Astrocyte (in vitro differentiated cells and primary cell): ENCODE results near the gene NDUFS8. TPM values are rescaled to one million over a fixed set of nuclear protein-coding genes. Genes with fewer than 3 reads are reported as not detected.

ENCODE experiments used
- DNase-seq: peaks from one replicate; pipeline ENCODE4 v3.0.0-alpha.2; 2010; ENCODE audit warnings: low read depth
- FAIRE-seq: peaks from 2 replicates; lab custom pipeline; 2011; peaks lifted over from hg19 to GRCh38; lab: Jason Lieb, UNC
- H2AFZ ChIP-seq: 2 replicates; pipeline ENCODE4 v1.6.0; 2012; ENCODE audit warnings: low read depth, low read length, inconsistent platforms
- H3K27ac ChIP-seq: 2 replicates; pipeline ENCODE4 v1.5.1; 2011; ENCODE audit warnings: low read depth, low read length, inconsistent platforms
- H3K27me3 ChIP-seq: 2 replicates; pipeline ENCODE4 v1.6.0; 2011; ENCODE audit warnings: low read length, inconsistent platforms; ENCODE audit not compliant: insufficient read depth
- H3K36me3 ChIP-seq: 2 replicates; pipeline ENCODE4 v1.5.1; 2011; ENCODE audit warnings: low read length, inconsistent platforms; ENCODE audit not compliant: insufficient read depth
- H3K4me1 ChIP-seq: 2 replicates; pipeline ENCODE4 v1.5.1; 2011; ENCODE audit warnings: low read length, inconsistent platforms; ENCODE audit not compliant: insufficient read depth
- H3K4me2 ChIP-seq: 2 replicates; pipeline ENCODE4 v1.6.0; 2012; ENCODE audit warnings: low read length, inconsistent platforms
- H3K4me3 ChIP-seq: 2 replicates; pipeline ENCODE4 v1.5.1; 2011; ENCODE audit warnings: low read depth, mild to moderate bottlenecking, low read length, inconsistent platforms; ENCODE audit not compliant: insufficient read depth
- H3K79me2 ChIP-seq: 2 replicates; pipeline ENCODE4 v1.6.0; 2012; ENCODE audit warnings: mild to moderate bottlenecking, low read length, inconsistent platforms; ENCODE audit not compliant: insufficient read depth
- H3K9ac ChIP-seq: 2 replicates; pipeline ENCODE4 v1.6.0; 2012; ENCODE audit warnings: mild to moderate bottlenecking, low read length, inconsistent platforms
- H3K9me3 ChIP-seq: 2 replicates; pipeline ENCODE4 v1.5.1; 2012; ENCODE audit warnings: low read depth, mild to moderate bottlenecking, low read length, inconsistent platforms; ENCODE audit not compliant: insufficient read depth
- H4K20me1 ChIP-seq: 2 replicates; pipeline ENCODE4 v1.6.0; 2012; ENCODE audit warnings: low read length, inconsistent platforms; ENCODE audit not compliant: insufficient read depth
- H3K27ac Mint-ChIP-seq: one replicate; pipeline ENCODE4 v1.8.0; 2021; ENCODE audit warnings: mild to moderate bottlenecking, mixed read lengths; ENCODE audit not compliant: unreplicated experiment
- H3K27me3 Mint-ChIP-seq: one replicate; pipeline ENCODE4 v1.8.0; 2021; ENCODE audit warnings: low read depth, mixed read lengths; ENCODE audit not compliant: unreplicated experiment
- H3K36me3 Mint-ChIP-seq: one replicate; pipeline ENCODE4 v1.8.0; 2021; ENCODE audit warnings: low read depth, mixed read lengths; ENCODE audit not compliant: unreplicated experiment
- H3K4me1 Mint-ChIP-seq: one replicate; pipeline ENCODE4 v1.8.0; 2021; ENCODE audit warnings: low read depth, mixed read lengths; ENCODE audit not compliant: unreplicated experiment
- H3K4me3 Mint-ChIP-seq: one replicate; pipeline ENCODE4 v1.8.0; 2021; ENCODE audit warnings: mild to moderate bottlenecking, moderate library complexity, mixed read lengths; ENCODE audit not compliant: unreplicated experiment
- H3K9me3 Mint-ChIP-seq: one replicate; pipeline ENCODE4 v1.8.0; 2021; ENCODE audit warnings: mild to moderate bottlenecking, mixed read lengths; ENCODE audit not compliant: unreplicated experiment
- CTCF ChIP-seq: IDR thresholded peaks from 2 replicates; pipeline ENCODE4 v1.5.1; 2011; ENCODE audit warnings: low read depth, mild to moderate bottlenecking, inconsistent platforms, low read length, moderate library complexity; ENCODE audit not compliant: insufficient read depth
- EZH2 ChIP-seq: IDR thresholded peaks from 2 replicates; pipeline ENCODE4 v1.6.1; 2012; ENCODE audit warnings: mild to moderate bottlenecking, low read length, inconsistent platforms; ENCODE audit not compliant: insufficient read depth
- total RNA-seq: library from RNA; stranded (reverse); gene quantifications from 2 replicates; pipeline ENCODE4 v1.2.1, GENCODE V29; 2021

NDUFS8 gene
- total RNA-seq, 1 donor from 2014 or later = 159 TPM

GRCh38 chr11:68014947-68015447, 15.5 kb upstream of the NDUFS8 start:
- peaks cover 4% of the 10 kb centered on the region for H3K27me3 Mint-ChIP-seq
- H3K4me1 Mint-ChIP-seq = peaks cover 15% of the 10 kb centered on the region
- no peak for TF ChIP-seq CTCF
- TF ChIP-seq EZH2 = no peak
- Histone ChIP-seq H4K20me1 (no peaks in the 10 kb centered on the region), H3K4me2 (peak overlapping the region; percentile 70), H2AFZ (no peak overlapping the region), H3K9ac (peak overlapping the region; percentile 78), H3K4me3 (no peak overlapping the region), H3K36me3 (no peaks in the 10 kb centered on the region), H3K79me2 (peaks cover 16% of the 10 kb centered on the region), H3K27me3 (no peaks in the 10 kb centered on the region), H3K9me3 (no peaks in the 10 kb centered on the region), H3K4me1 (peaks cover 48% of the 10 kb centered on the region), H3K27ac (no peak overlapping the region)
- DNase-seq (no peak), FAIRE-seq (no peak)
- peaks cover 2% of the 10 kb centered on the region for H3K36me3 Mint-ChIP-seq
- no peak overlapping the region for H3K27ac Mint-ChIP-seq
- no peaks in the 10 kb centered on the region for H3K9me3 Mint-ChIP-seq
- H3K4me3 Mint-ChIP-seq = no peak overlapping the region

- Histone ChIP-seq H2AFZ (no peak overlapping the region), H3K4me1 (peaks cover 43% of the 10 kb centered on the region), H3K4me3 (no peak overlapping the region), H3K27ac (no peak overlapping the region), H3K4me2 (no peak overlapping the region), H4K20me1 (no peaks in the 10 kb centered on the region), H3K36me3 (no peaks in the 10 kb centered on the region), H3K9me3 (no peaks in the 10 kb centered on the region), H3K9ac (no peak overlapping the region), H3K79me2 (peaks cover 16% of the 10 kb centered on the region), H3K27me3 (no peaks in the 10 kb centered on the region)
- H3K27me3 Mint-ChIP-seq = peaks cover 4% of the 10 kb centered on the region
- DNase-seq = no peak
- H3K36me3 Mint-ChIP-seq = peaks cover 2% of the 10 kb centered on the region
- no peaks in the 10 kb centered on the region for H3K9me3 Mint-ChIP-seq
- no peak overlapping the region for H3K27ac Mint-ChIP-seq
- peaks cover 15% of the 10 kb centered on the region for H3K4me1 Mint-ChIP-seq
- H3K4me3 Mint-ChIP-seq = no peak overlapping the region
- FAIRE-seq = no peak
- no peak for TF ChIP-seq CTCF
- TF ChIP-seq EZH2 = no peak
Measured at GRCh38 chr11:68015467-68015866, 15.0 kb upstream of the NDUFS8 start.

GRCh38 chr11:68016161-68016903, 14.1 kb upstream of the NDUFS8 start:
- Mint-ChIP-seq H3K9me3 (no peaks in the 10 kb centered on the region), H3K27ac (peak overlapping the region; percentile 47), H3K4me1 (peaks cover 12% of the 10 kb centered on the region), H3K36me3 (peaks cover 2% of the 10 kb centered on the region), H3K27me3 (peaks cover 4% of the 10 kb centered on the region), H3K4me3 (no peak overlapping the region)
- no peak for FAIRE-seq
- peaks cover 34% of the 10 kb centered on the region for H3K4me1 ChIP-seq
- H3K36me3 ChIP-seq = no peaks in the 10 kb centered on the region
- no peak overlapping the region for H3K4me3 ChIP-seq
- H4K20me1 ChIP-seq = no peaks in the 10 kb centered on the region
- DNase-seq = no peak
- H3K9ac ChIP-seq = no peak overlapping the region
- no peak overlapping the region for H2AFZ ChIP-seq
- no peaks in the 10 kb centered on the region for H3K9me3 ChIP-seq
- H3K27me3 ChIP-seq = no peaks in the 10 kb centered on the region
- no peak overlapping the region for H3K27ac ChIP-seq
- H3K4me2 ChIP-seq = no peak overlapping the region
- TF ChIP-seq CTCF (no peak), EZH2 (no peak)
- peaks cover 14% of the 10 kb centered on the region for H3K79me2 ChIP-seq
